NT2/D1 (cell line): Measurements from ENCODE around the gene PTER.

Source experiments
- YY1 ChIP-seq: IDR thresholded peaks from 2 replicates; pipeline ENCODE4 v1.6.1; 2011; ENCODE audit not compliant: insufficient read length, insufficient read depth
- ZNF274 ChIP-seq: IDR thresholded peaks from 2 replicates; pipeline ENCODE4 v1.6.1; 2011; ENCODE audit warnings: mild to moderate bottlenecking, low read depth, low read length

DNA sequence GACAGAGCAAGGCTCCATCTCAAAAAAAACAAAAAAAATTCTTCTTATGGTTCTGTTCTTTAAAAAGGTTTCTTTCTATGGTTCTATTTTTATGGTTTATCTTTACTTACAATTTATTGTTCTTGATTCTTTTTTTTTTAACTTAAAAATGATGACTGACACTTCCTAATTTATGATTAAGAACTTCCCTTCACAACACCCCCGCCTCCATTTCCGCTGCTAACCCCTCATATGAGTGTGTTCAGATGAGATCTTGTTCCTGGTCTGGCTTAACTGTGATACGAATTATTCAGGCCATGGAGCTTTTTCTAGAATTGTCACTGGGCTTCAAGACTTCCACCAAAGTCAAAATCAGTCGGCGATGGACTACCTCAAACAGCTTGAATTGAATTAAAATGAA is 33.9 kb downstream of the PTER start:
- TF ChIP-seq YY1 (no peak), ZNF274 (no peak)
